ENCODE data around the gene ITGA8. TPM values are rescaled to one million over a fixed set of nuclear protein-coding genes. Genes with fewer than 3 reads are reported as not detected.

ITGA8 gene
- total and polyA plus RNA-seq, 9 of the 15 experiments (the other 6 are each of a cell fraction or from before 2014, with no cell fraction given) = 0.01 to 0.07 (median 0.04) TPM; not detected in 5

DNA sequence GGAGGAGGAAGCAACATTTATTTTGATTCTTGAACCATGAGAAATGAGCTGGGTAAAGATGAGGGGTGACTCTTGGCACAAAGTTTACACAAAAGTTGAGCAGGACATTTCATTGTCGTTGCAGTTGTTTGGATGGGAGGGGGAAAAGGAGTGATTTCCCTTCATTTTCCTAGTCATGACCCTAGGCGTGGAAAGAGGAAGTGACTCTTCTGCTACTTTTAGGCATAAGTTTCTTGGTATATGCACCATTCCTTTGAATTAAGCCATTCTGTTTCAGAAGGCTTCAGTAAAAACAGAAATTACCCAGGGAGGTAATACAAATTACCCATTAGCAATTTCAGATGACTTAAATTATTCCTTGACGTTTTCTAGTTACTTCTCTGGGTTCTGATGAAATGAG is 234.7 kb downstream of the ITGA8 start (continued):
- peak; percentile 26; the same call in 1 of the 2 replicates for TF ChIP-seq SMARCE1 (IDR thresholded peaks at IDR 0.05)
- TF ChIP-seq SPI1 (IDR thresholded peaks at IDR 0.05; ENCODE audit: borderline replicate concordance, low read depth, low read length) = peak; percentile 99
- TF ChIP-seq NELFE (IDR thresholded peaks at IDR 0.05; ENCODE audit: insufficient read depth, insufficient read length) = no peak

DNA sequence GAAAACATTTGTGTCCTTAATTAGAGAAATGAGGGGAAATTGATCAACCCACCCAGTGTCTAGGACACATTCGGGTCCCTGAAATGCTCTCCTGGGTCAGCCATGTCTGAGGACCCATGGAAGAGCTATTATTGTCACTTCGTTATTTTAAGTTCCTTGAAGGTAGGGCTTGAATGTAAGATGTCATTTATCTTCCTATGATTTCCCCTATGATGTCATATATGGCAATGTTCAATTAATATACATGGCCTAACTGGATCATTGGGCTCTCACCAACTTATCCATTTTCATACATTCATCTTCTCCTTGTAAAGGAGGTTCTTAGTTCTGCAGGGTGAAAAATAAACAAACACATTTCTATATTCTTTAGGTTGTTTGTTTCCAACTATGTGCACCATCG is 235.6 kb downstream of the ITGA8 start:
- Histone ChIP-seq H3K79me2 (ENCODE audit: control insufficient read depth, insufficient read depth, low read length) (no peaks in the 10 kb centered on the region), H3K4me2 (ENCODE audit: insufficient read depth, low read length) (peak overlapping the region; percentile 53; the same call in 1 of the 2 replicates), H4K20me1 (replicated peaks; ENCODE audit: control insufficient read depth, insufficient read depth, low read length) (no peaks in the 10 kb centered on the region), H2AFZ (ENCODE audit: low read depth, low read length) (peak overlapping the region; percentile 84), H3K36me3 (ENCODE audit: control insufficient read depth, insufficient read depth, low read length) (no peaks in the 10 kb centered on the region), H3K9ac (ENCODE audit: insufficient read depth in 1 of 2, low read depth in 2 of 2, low read length in 2 of 2) (peak overlapping the region in 1 of 2 experiments; percentile 29; a peak in 3 of 4 replicates), H3K9me3 (replicated peaks; ENCODE audit: control insufficient read depth, insufficient read depth, low read depth, low read length) (no peaks in the 10 kb centered on the region), H3K9me1 (ENCODE audit: control insufficient read depth, insufficient read depth, low read length) (no peaks in the 10 kb centered on the region), H3K27me3 (ENCODE audit: control insufficient read depth in 2 of 2, insufficient read depth in 2 of 2, low read length in 2 of 2) (no peaks in the 10 kb centered on the region), H3K27ac (ENCODE audit: extremely low read depth, low read depth, low read length) (peak overlapping the region; percentile 42; the same call in 2 of the 3 replicates), H3K4me3 (no peak overlapping the region), H3K4me1 (replicated peaks in 1 of 2; ENCODE audit: control insufficient read depth in 2 of 2, insufficient read depth in 2 of 2, low read length in 2 of 2) (peaks cover 13 to 48% of the 10 kb centered on the region in 2 experiments)
- in situ Hi-C loops (cut with MboI) (no loop called here), intact Hi-C loops (cut with micrococcal nuclease) (no loop called here)
- DNase-seq (ENCODE audit: extremely low read depth in 1 of 4, low spot score in 3 of 4) (no peak), ATAC-seq (peak; percentile 16), FAIRE-seq (no peak)
- BruUV-seq (replicated peaks) = no TSS peak
- 22% methylated on average over 3 of the region's 3 CpGs for WGBS (ENCODE audit: insufficient coverage, low coverage, missing lambda C conversion rate)
- 0 out of 2 replicates have a peak, but pooled peaks have one; percentile 19 for TF ChIP-seq ZNF311 (CRISPR knock-in tag; IDR thresholded peaks at IDR 0.05)
- no peak for TF ChIP-seq GABPB2 (CRISPR knock-in tag; conservative IDR thresholded peaks at IDR 0.05)
- TF ChIP-seq, protein P1, sequence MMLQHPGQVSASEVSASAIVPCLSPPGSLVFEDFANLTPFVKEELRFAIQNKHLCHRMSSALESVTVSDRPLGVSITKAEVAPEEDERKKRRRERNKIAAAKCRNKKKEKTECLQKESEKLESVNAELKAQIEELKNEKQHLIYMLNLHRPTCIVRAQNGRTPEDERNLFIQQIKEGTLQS (IDR thresholded peaks at IDR 0.05) = peak; percentile 71
- TF ChIP-seq, protein P1 (CRISPR knock-in tag; conservative IDR thresholded peaks at IDR 0.05) = no peak
- TF ChIP-seq, protein P2, sequence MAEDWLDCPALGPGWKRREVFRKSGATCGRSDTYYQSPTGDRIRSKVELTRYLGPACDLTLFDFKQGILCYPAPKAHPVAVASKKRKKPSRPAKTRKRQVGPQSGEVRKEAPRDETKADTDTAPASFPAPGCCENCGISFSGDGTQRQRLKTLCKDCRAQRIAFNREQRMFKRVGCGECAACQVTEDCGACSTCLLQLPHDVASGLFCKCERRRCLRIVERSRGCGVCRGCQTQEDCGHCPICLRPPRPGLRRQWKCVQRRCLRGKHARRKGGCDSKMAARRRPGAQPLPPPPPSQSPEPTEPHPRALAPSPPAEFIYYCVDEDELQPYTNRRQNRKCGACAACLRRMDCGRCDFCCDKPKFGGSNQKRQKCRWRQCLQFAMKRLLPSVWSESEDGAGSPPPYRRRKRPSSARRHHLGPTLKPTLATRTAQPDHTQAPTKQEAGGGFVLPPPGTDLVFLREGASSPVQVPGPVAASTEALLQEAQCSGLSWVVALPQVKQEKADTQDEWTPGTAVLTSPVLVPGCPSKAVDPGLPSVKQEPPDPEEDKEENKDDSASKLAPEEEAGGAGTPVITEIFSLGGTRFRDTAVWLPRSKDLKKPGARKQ (CRISPR knock-in tag; IDR thresholded peaks at IDR 0.05) = no peak
- peak; percentile 64; the same call in 1 of the 2 replicates for TF ChIP-seq ATF7 (IDR thresholded peaks at IDR 0.05)
- 0 out of 2 replicates have a peak, but pooled peaks have one; percentile 26 for TF ChIP-seq ZBTB17 (CRISPR knock-in tag; IDR thresholded peaks at IDR 0.05)
- no peak for TF ChIP-seq CBX5 (IDR thresholded peaks at IDR 0.05; ENCODE audit: borderline replicate concordance, low read depth)
- TF ChIP-seq MEIS2 (IDR thresholded peaks at IDR 0.05; ENCODE audit: partially characterized antibody) = peak; percentile 20
- no peak for TF ChIP-seq ZNF583 (CRISPR knock-in tag; IDR thresholded peaks at IDR 0.05)
- CTCF ChIA-PET (ENCODE audit: low intra/inter-chr PET ratio) = no interaction called here
- POLR2A ChIA-PET = interaction anchor here (0.6 kb wide), 1 partner anchor 18 kb away, joined by 3 read pairs; no protein-coding TSS in a partner anchor
